CD4-positive, alpha-beta T cell treated with Interleukin-1 beta for 1 hour (primary cell): ENCODE measurements around the gene VILL.

Experiments used
- DNase-seq, 2 donors: peaks; one replicate each; pipeline ENCODE4 v3.0.0-alpha.2; 2020 to 2022

Gene VILL

GRCh38 chr3:37990527-37990926, at the start of gene VILL:
VILL (plus strand) TSS chr3:37990786; CDS start chr3:37993673, 2,887 bp downstream.
- no peak for DNase-seq

DNA sequence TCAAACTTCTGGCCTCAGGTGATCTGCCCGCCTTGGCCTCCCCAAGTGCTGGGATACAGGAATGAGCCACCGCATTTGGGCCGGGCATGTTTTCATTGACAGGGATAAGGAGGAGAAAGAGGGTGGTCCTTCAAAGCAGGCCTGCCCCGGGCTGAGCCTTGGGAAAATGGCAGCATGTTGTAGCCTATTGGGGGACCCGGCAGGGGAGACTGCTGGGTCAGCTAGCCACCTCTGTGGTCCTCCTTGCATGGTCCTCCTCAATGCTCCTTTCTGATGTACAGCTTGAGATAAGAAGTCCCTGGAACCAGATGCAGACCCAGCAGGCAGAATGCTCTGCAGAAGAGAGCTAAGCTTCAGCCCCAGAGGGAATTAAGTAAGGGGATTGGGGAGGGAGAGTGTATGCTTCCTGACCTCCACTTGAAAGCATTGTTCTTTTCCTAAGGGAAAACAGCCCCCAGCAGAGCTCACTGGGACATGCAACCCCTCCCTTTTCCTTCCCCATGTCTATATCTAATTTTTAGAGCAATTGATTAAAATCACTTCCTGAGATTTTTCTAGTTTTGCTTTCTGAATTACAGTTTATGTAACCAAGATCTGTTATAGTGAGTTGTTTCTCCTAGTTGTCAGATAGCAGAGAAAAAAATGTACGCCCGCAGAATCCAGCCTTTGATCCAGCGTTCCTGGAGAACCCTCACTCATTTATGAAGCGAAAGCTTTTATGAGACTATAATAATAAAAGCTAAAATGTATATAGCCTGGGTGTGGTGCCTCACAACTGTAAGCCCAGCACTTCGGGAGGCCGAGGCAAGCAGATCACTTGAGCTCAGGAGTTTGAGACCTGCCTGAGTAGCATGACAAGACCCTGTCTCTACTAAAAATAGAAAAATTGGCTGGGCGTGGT, 48.7 kb upstream of the VILL start:
- no peak for DNase-seq

- no peak for DNase-seq
Observed at GRCh38 chr3:37942646-37943045, 47.9 kb upstream of the VILL start.

DNA sequence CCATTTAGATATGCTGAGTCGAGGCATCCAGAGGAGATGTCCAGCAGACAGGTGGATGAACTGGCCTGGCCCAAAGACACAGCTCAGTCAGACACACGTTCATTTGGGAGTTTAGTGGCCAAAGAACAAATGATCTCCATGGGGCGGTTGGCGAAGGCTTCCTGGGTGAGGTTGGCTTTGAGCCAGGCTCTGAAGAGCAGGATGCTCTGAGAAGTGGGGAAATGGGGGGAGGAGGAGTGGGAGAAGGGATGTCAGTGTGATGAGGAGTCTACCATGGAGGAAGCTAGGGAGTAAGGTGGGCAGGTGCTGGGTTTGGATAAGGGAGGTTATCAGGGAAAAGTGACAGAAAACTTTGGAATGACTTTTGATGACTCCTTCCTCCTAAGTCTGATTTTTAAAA, 47.5 kb upstream of the VILL start:
- DNase-seq, result no peak

- no peak for DNase-seq
Observed at GRCh38 chr3:37943631-37944314, 46.8 kb upstream of the VILL start.

- DNase-seq, result no peak
Observed at GRCh38 chr3:37944391-37944842, 46.2 kb upstream of the VILL start.

GRCh38 chr3:37945156-37945806, 45.3 kb upstream of the VILL start:
- DNase-seq, result no peak

GRCh38 chr3:37945807-37946530, 44.6 kb upstream of the VILL start:
- DNase-seq, result no peak

DNA sequence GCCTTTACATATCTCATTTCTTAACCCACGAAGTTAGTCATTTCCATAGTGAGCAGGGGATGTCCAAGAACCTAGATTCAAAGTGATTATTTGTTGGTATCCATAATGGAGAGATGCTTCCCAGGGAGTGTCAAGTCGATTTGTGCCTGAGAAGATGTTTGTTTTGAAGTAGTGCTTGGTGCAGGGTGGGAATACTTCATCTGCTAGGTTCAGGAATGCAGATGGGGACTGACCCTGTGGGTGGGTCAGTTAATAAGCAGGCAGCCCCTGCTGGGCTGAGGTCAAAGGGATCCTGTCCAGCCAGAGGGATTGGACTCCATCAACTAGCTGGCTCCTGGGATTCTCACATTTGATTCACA, 44.1 kb upstream of the VILL start:
- DNase-seq, result no peak

DNA sequence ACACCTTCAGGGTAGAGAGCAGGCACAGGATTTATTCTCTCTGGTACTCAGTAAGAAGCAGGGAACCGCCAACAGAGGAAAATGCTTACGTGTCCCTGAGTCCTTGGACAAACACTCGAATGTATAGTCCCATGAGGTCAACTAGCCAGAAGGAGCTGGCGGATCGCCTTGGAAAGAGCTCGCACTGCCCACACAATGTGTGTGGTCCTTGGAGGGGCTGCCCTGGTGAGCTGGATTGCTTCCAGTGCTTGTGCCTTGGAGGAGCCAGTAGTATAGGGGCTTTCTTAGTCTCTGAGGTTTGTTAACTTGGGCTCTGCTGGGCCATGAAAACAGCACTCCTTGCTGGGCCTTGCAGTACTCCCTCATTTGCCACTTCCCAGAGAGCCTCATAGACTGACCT, 40.7 kb upstream of the VILL start:
- DNase-seq, result no peak

DNA sequence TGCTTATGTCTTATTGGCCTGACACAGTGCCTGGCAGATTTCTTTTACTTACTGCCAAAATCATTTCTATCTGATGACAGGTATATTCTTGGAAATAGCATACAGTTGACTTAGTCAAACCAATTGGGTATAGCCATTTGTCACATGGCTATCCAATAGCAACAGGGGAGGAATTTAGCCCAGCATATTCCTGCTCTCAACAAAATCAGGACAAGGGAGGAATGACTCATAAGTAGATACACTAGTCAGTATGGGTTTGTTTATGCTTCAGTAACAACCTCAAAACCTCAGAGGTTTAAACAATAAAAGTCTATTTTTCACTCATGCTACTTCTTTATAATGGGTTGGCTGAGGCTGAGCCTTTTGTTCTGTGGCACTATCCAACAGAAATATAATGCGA, 38.0 kb upstream of the VILL start:
- no peak for DNase-seq

GRCh38 chr3:37953226-37953625, 37.4 kb upstream of the VILL start:
- no peak for DNase-seq

GRCh38 chr3:37953707-37954394, 36.7 kb upstream of the VILL start:
- no peak for DNase-seq

DNA sequence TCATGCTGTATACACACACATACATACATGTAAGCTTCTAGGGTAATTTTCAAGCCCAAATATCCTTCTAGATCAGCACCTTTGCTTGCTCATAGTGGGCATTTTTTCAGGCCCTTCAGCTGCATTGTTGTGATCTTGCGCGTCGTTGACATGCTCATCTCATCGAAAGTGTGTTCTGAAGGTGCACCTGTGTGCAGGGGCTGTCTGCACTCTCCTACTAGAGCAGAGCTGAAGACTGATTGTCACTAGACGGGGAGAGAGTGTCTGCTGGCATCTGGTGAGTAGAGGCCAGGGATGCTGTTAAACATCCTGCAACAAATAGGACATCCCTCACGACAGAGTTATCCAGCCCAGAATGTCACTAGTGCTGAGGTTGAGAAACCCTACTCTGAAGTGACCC, 35.7 kb upstream of the VILL start:
- DNase-seq, result no peak

GRCh38 chr3:37955918-37956707, 34.5 kb upstream of the VILL start:
- DNase-seq, result no peak

- DNase-seq, result no peak
Observed at GRCh38 chr3:37956723-37957538, 33.7 kb upstream of the VILL start.

DNA sequence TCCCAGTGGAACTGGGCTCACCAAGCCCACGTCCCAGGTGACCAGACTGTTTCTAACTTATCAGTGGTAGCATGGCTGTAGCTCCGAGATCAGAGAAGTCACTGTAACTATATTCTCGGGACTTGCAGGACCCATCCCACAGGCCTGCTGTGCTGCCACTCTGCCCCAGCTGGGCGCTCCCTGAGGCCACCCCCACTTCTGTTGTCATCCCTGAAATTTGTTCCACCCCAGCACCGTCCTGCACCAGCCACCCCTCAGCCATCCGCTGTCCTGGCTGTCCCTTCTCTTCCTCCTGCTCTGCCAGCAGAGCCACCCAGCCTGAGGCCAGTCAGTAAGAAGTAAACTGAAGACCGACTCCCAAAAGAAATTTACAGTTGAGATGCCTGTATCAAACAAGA, 33.0 kb upstream of the VILL start:
- DNase-seq, result no peak

GRCh38 chr3:37961622-37962431, 28.8 kb upstream of the VILL start:
- no peak for DNase-seq

DNA sequence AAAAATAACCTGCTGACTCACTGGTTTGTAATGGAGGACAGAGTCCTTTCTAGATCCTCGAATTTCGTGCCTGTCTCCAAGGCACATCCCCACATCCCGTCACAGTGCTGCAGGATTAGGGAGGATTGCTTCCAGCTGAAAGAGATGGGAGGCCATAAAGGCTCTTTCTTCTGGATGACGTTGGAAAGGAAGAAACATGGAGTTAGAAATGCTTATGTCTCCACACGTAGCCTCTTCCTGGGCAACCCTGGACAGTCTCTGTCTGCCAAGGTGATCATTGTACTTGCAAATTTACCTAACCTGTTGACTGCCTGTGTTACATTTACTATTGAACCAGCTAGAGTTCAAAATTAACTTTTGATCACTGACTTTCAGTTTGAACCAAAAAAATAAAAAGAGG, 27.6 kb upstream of the VILL start:
- DNase-seq, result no peak

DNA sequence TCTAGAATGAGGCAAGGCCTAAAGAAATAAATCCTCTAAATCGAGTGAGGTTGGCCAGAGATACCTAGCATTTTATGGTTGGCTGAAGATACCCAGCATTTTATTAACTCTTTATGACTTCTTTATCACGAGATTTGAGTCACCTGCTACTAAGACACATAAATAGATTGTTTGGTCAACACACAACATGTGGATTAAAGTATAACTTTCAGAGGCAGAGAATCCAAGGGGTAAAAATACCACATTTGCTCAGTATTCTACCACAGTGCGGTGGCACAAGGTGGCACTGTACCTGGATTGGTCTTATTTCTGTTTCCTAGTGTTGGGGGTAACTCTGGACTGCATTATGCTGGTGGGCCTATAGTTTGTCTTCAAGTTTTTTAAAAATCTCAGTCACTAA, 27.0 kb upstream of the VILL start:
- no peak for DNase-seq
